B cell (primary cell): ENCODE results near the gene NANOS1. TPM values are rescaled to one million over a fixed set of nuclear protein-coding genes. Genes with fewer than 3 reads are reported as not detected.

Source experiments
- ATAC-seq: fragments of 200-7000 bp; cut with Tn5 transposase; one replicate; pipeline ENCODE4 v1.10.0; 2021; ENCODE audit warnings: low read depth, mild to moderate bottlenecking, moderate number of reproducible peaks, moderate library complexity
- CTCF ChIA-PET: fragments of 350-600 bp; sonication (Branson Sonifier 250); formaldehyde crosslinking; loops from one replicate; lab custom pipeline; 2021; ENCODE audit warnings: antibody characterized with exemption, inconsistent platforms; lab: Charles Lee
- POLR2A ChIA-PET: fragments of 350-600 bp; sonication (Branson Sonifier 250); formaldehyde crosslinking; loops from one replicate; lab custom pipeline; 2021; ENCODE audit warnings: antibody characterized with exemption; lab: Charles Lee
- DNase-seq: peaks from one replicate; pipeline ENCODE4 v3.0.0; 2013
- H2AFZ ChIP-seq: 2 replicates; pipeline ENCODE4 v1.6.1; 2012; ENCODE audit warnings: mild to moderate bottlenecking, low read depth, low read length; ENCODE audit not compliant: insufficient read depth, poor library complexity, severe bottlenecking
- H3K27ac ChIP-seq, 2 donors: 1 replicate in 1 of 2; 2 replicates in 1 of 2; pipeline ENCODE4 v1.5.1; 2012 to 2013; ENCODE audit warnings: low read length in 2 of 2, mild to moderate bottlenecking in 2 of 2, moderate library complexity in 1 of 2
- H3K27me3 ChIP-seq, 4 experiments: fragments of 200-600 bp in 1 of 4; sonication (generic) in 1 of 4; replicated peaks in 1 of 4; 1 replicate in 2 of 4; 2 replicates in 2 of 4; pipeline versions ENCODE4 v1.6.1 to v1.7.0; 2013 to 2016; ENCODE audit warnings: low read length in 3 of 4, mild to moderate bottlenecking in 2 of 4, mixed read lengths in 1 of 4, moderate library complexity in 1 of 4; ENCODE audit not compliant: insufficient read depth in 4 of 4, control insufficient read depth in 3 of 4; ENCODE audit errors: control extremely low read depth in 1 of 4
- H3K36me3 ChIP-seq, 2 experiments: replicated peaks in 1 of 2; 1 replicate in 1 of 2; 2 replicates in 1 of 2; pipeline versions ENCODE4 v1.6.1 to v1.7.1; 2013; ENCODE audit warnings: low read length in 1 of 2; ENCODE audit not compliant: insufficient read depth in 2 of 2, control insufficient read depth in 1 of 2; ENCODE audit errors: control extremely low read depth in 1 of 2, extremely low read depth in 1 of 2
- H3K4me1 ChIP-seq, 2 donors: fragments of 200-600 bp in 1 of 2; sonication (generic) in 1 of 2; 1 replicate in 1 of 2; 2 replicates in 1 of 2; pipeline versions ENCODE4 v1.5.1 to v1.6.1; 2013 to 2017; ENCODE audit warnings: low read length in 2 of 2; ENCODE audit not compliant: control insufficient read depth in 2 of 2, insufficient read depth in 2 of 2
- H3K4me2 ChIP-seq: replicated peaks from 2 replicates; pipeline ENCODE3; 2012; ENCODE audit warnings: mild to moderate bottlenecking, low read depth, low read length; ENCODE audit not compliant: poor library complexity, severe bottlenecking
- H3K4me3 ChIP-seq, 5 experiments: fragments of 200-600 bp in 1 of 5; sonication (generic) in 1 of 5; 1 replicate in 3 of 5; 2 replicates in 2 of 5; pipeline versions ENCODE4 v1.5.1 to v1.7.0; 2011 to 2016; ENCODE audit warnings: low read length in 4 of 5, mild to moderate bottlenecking in 4 of 5, low read depth in 2 of 5, control low read depth in 1 of 5, moderate library complexity in 1 of 5; ENCODE audit not compliant: insufficient read depth in 1 of 5; ENCODE audit errors: control extremely low read depth in 1 of 5, extremely low read depth in 1 of 5
- H3K79me2 ChIP-seq: fragments of 200-600 bp; sonication (generic); one replicate; pipeline ENCODE4 v1.6.0; 2016; ENCODE audit warnings: low read length; ENCODE audit not compliant: control insufficient read depth, insufficient read depth
- H3K9ac ChIP-seq: fragments of 200-600 bp; sonication (generic); 2 replicates; pipeline ENCODE4 v1.6.1; 2017; ENCODE audit warnings: mild to moderate bottlenecking, low read length, moderate library complexity
- H3K9me3 ChIP-seq, 3 donors: one replicate each; pipeline versions ENCODE4 v1.6.1 to v1.7.1; 2013; ENCODE audit warnings: low read length in 2 of 3; ENCODE audit not compliant: control insufficient read depth in 2 of 3, insufficient read depth in 1 of 3; ENCODE audit errors: control extremely low read depth in 1 of 3
- H4K20me1 ChIP-seq: 2 replicates; pipeline ENCODE4 v1.6.0; 2012; ENCODE audit warnings: mild to moderate bottlenecking, low read length; ENCODE audit not compliant: insufficient read depth, control insufficient read depth, poor library complexity, severe bottlenecking
- H3K27ac Mint-ChIP-seq: one replicate; pipeline ENCODE4 v1.8.0; 2021; ENCODE audit warnings: mixed read lengths
- H3K27me3 Mint-ChIP-seq: one replicate; pipeline ENCODE4 v1.8.0; 2021; ENCODE audit warnings: mixed read lengths
- H3K4me1 Mint-ChIP-seq: one replicate; pipeline ENCODE4 v1.8.0; 2021; ENCODE audit warnings: mixed read lengths
- H3K4me3 Mint-ChIP-seq: one replicate; pipeline ENCODE4 v1.8.0; 2021; ENCODE audit warnings: mixed read lengths
- H3K9me3 Mint-ChIP-seq: one replicate; pipeline ENCODE4 v1.8.0; 2022; ENCODE audit warnings: mixed read lengths; ENCODE audit not compliant: insufficient read depth
- EZH2 ChIP-seq: IDR thresholded peaks from 2 replicates; pipeline ENCODE4 v1.6.1; 2012; ENCODE audit warnings: borderline replicate concordance, low read depth, mild to moderate bottlenecking, moderate library complexity, low read length; ENCODE audit not compliant: insufficient read depth, poor library complexity, severe bottlenecking
- WGBS: methylation state at CpG from one replicate; pipeline ENCODE4 v1.1.5; 2013; ENCODE audit warnings: missing lambda C conversion rate; ENCODE audit not compliant: insufficient coverage; 5-methylcytosine and 5-hydroxymethylcytosine counted together
- intact Hi-C: fragments of 100-400 bp; cut with micrococcal nuclease; formaldehyde crosslinking; loops from one replicate; pipeline ENCODE4 v1.10.0; 2022
- polyA plus RNA-seq: library from polyadenylated mRNA; depleted of rRNA; stranded (reverse); fragments of >200 nt; gene quantifications from 2 replicates; pipeline ENCODE4 v1.2.3, GENCODE V29; 2012
- total RNA-seq, 2 donors: library from RNA; stranded (reverse); fragments of 120-200 nt in 1 of 2; gene quantifications; 1 replicate in 1 of 2; 2 replicates in 1 of 2; pipeline versions ENCODE4 v1.2.3 to v1.2.4, GENCODE V29; 2013 to 2022
- TF ChIP-seq, protein P1 (sequence below): fragments of 200-600 bp; IDR thresholded peaks from one replicate; pipeline ENCODE4 v1.8.0; 2022; ENCODE audit warnings: antibody characterized with exemption, mild to moderate bottlenecking

The NANOS1 gene
- total and polyA plus RNA-seq, 2 donors (not counting 1 experiment from before 2014, with no cell fraction given) = 0.16 to 0.69 TPM

DNA sequence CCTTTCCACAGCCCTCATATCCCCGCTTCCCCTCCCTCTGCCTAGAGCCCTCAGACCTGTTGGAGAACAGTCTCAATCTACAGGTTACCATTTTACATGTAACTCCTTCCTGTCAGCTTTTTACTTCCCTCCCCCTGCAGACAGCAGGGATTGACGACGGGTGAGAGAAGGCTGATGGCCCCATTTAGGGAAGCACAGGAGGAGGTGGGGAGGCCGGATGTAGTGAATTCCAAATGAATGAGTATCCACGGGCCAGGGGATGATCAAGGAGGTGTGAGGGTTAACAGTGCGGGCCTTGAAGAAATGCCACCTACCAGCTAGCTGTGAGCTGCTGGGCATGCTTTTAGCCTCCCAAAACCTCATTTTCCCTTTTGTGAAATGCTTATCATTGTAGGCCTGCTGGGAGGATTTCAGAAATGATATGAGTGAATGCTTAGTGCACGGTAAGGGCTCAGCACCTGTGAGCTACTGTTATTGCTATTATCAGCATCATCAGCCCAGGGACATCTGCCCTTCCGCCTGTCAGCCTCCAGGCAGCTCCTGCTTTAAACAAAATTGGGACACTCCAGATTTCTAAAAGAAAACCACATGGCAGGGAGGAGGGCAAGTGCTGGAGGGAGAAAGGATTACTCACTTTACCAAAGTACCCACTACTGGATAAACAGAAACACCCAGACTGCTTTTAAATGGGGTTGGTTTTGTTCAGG lies 6.5 kb upstream of the NANOS1 start:
- Histone ChIP-seq H3K36me3 (no peaks in the 10 kb centered on the region), H3K79me2 (no peaks in the 10 kb centered on the region), H3K27ac (no peak overlapping the region), H2AFZ (no peak overlapping the region), H3K27me3 (peaks cover 0 to 24% (median 1%) of the 10 kb centered on the region in 4 experiments), H4K20me1 (no peaks in the 10 kb centered on the region), H3K4me1 (no peaks in the 10 kb centered on the region), H3K9me3 (peaks cover 0 to 2% (median 0%) of the 10 kb centered on the region in 3 donors), H3K4me3 (no peak overlapping the region), H3K4me2 (no peak overlapping the region), H3K9ac (no peak overlapping the region)
- DNase-seq (no peak), ATAC-seq (no peak)
- ChIA-PET CTCF (no interaction called here), POLR2A (interaction anchor here (0.6 kb wide), 1 partner anchor 663 kb away, joined by 4 read pairs; no protein-coding TSS in a partner anchor)
- 74% methylated on average over 4 of the region's 8 CpGs for WGBS
- TF ChIP-seq EZH2 = no peak
- TF ChIP-seq, protein P1, sequence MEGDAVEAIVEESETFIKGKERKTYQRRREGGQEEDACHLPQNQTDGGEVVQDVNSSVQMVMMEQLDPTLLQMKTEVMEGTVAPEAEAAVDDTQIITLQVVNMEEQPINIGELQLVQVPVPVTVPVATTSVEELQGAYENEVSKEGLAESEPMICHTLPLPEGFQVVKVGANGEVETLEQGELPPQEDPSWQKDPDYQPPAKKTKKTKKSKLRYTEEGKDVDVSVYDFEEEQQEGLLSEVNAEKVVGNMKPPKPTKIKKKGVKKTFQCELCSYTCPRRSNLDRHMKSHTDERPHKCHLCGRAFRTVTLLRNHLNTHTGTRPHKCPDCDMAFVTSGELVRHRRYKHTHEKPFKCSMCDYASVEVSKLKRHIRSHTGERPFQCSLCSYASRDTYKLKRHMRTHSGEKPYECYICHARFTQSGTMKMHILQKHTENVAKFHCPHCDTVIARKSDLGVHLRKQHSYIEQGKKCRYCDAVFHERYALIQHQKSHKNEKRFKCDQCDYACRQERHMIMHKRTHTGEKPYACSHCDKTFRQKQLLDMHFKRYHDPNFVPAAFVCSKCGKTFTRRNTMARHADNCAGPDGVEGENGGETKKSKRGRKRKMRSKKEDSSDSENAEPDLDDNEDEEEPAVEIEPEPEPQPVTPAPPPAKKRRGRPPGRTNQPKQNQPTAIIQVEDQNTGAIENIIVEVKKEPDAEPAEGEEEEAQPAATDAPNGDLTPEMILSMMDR = no peak
- intact Hi-C loops = no loop called here
- Mint-ChIP-seq H3K9me3 (no peaks in the 10 kb centered on the region), H3K4me1 (no peaks in the 10 kb centered on the region), H3K4me3 (no peak overlapping the region), H3K27ac (no peak overlapping the region), H3K27me3 (peaks cover 44% of the 10 kb centered on the region)

DNA sequence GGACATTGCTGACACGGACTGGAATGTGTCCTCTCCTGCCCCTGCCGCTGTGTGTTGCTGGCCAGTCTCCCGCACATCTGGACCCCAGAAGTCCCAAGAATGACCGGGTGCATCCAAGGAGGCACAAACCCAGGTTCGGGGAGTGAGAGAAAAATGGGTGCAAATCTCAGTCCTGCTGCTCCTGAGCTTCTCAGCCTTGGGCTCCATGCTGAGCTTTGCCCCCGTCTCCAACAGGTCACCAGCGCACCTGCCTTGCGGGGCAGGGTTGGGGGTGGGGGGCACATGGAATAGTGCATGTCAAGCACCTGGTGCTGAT lies 6.0 kb upstream of the NANOS1 start:
- DNase-seq (no peak), ATAC-seq (no peak)
- Histone ChIP-seq H3K4me3 (no peak overlapping the region), H3K79me2 (no peaks in the 10 kb centered on the region), H4K20me1 (no peaks in the 10 kb centered on the region), H3K4me1 (peaks cover 0 to under 1% of the 10 kb centered on the region in 2 donors), H3K27ac (no peak overlapping the region), H2AFZ (no peak overlapping the region), H3K4me2 (no peak overlapping the region), H3K9ac (no peak overlapping the region), H3K36me3 (no peaks in the 10 kb centered on the region), H3K27me3 (peaks cover 0 to 28% (median 3%) of the 10 kb centered on the region in 4 experiments), H3K9me3 (peaks cover 0 to 2% (median 0%) of the 10 kb centered on the region in 3 donors)
- H3K27me3 Mint-ChIP-seq = peaks cover 43% of the 10 kb centered on the region
- ChIA-PET POLR2A (interaction anchor here (0.6 kb wide), 1 partner anchor 663 kb away, joined by 4 read pairs; no protein-coding TSS in a partner anchor), CTCF (no interaction called here)
- TF ChIP-seq, protein P1 = no peak
- TF ChIP-seq EZH2 = no peak
- H3K9me3 Mint-ChIP-seq = no peaks in the 10 kb centered on the region
- H3K4me1 Mint-ChIP-seq = peaks cover under 1% of the 10 kb centered on the region
- 93% methylated on average over 8 of the region's 8 CpGs for WGBS
- H3K27ac Mint-ChIP-seq = no peak overlapping the region
- no peak overlapping the region for H3K4me3 Mint-ChIP-seq
- intact Hi-C loops = no loop called here
